Activated naive CD4-positive, alpha-beta T cell treated with anti-CD3 and anti-CD28 coated beads, Interleukin-2, amount 50 U/mL, for 72 hours (primary cell): ENCODE results near the gene SLC26A11. TPM values are rescaled to one million over a fixed set of nuclear protein-coding genes. Genes with fewer than 3 reads are reported as not detected.
A peak's percentile ranks its signal among the peaks of the same experiment; 100 is the strongest.
"Not testable (repeated sequence)": the region's sequence is repeated elsewhere in the genome, so short reads cannot be mapped to it uniquely, and the experiment has no call there.

Source experiments
- ATAC-seq, 2 donors: fragments of 150-1000 bp; cut with Tn5 transposase; 2 replicates each; pipeline ENCODE4 v1.10.0; 2021; ENCODE audit warnings: mild to moderate bottlenecking in 2 of 2, moderate library complexity in 2 of 2
- DNase-seq, 2 donors: peaks; one replicate each; pipeline ENCODE4 v3.0.0; 2021 to 2022; ENCODE audit warnings: low spot score in 2 of 2
- H3K27ac Mint-ChIP-seq, 2 donors: one replicate each; pipeline ENCODE4 v1.8.0; 2022; ENCODE audit warnings: mild to moderate bottlenecking in 2 of 2, mixed read lengths in 2 of 2
- H3K36me3 Mint-ChIP-seq, 2 donors: one replicate each; pipeline ENCODE4 v1.8.0; 2022; ENCODE audit warnings: mixed read lengths in 2 of 2
- H3K9me3 Mint-ChIP-seq, 2 donors: one replicate each; pipeline ENCODE4 v1.8.0; 2022; ENCODE audit warnings: mixed read lengths in 2 of 2
- total RNA-seq, 2 donors: library from RNA; stranded (reverse); gene quantifications; one replicate each; pipeline ENCODE4 v1.2.3, GENCODE V29; 2022

SLC26A11 gene
- total RNA-seq, 2 donors from 2014 or later: 7.5 to 13.1 TPM

- H3K9me3 Mint-ChIP-seq: no peaks in the 10 kb centered on the region
- ATAC-seq: no peak
- no peak for DNase-seq
- no peak overlapping the region for H3K27ac Mint-ChIP-seq
- H3K36me3 Mint-ChIP-seq: peaks cover 5 to 27% of the 10 kb centered on the region in 2 donors
These were observed 54.7 kb downstream of the SLC26A11 start for GRCh38 chr17:80274871-80275449.

- not testable (repeated sequence) for DNase-seq, H3K9me3 Mint-ChIP-seq, ATAC-seq
- Mint-ChIP-seq H3K27ac (peak overlapping the region in 1 of 2 donors; percentile 44), H3K36me3 (peaks cover 5 to 27% of the 10 kb centered on the region in 2 donors)
These were observed 55.6 kb downstream of the SLC26A11 start for GRCh38 chr17:80275857-80276256.

- no peak for DNase-seq
- ATAC-seq: no peak
- Mint-ChIP-seq H3K36me3 (peaks cover 5 to 22% of the 10 kb centered on the region in 2 donors), H3K27ac (peak overlapping the region; percentile 48 to 60), H3K9me3 (no peaks in the 10 kb centered on the region)
These were observed 57.8 kb downstream of the SLC26A11 start for GRCh38 chr17:80277751-80278671.

- Mint-ChIP-seq H3K36me3 (peaks cover 0 to 18% of the 10 kb centered on the region in 2 donors), H3K9me3 (no peaks in the 10 kb centered on the region), H3K27ac (peak overlapping the region in 1 of 2 donors; percentile 9)
- DNase-seq (no peak), ATAC-seq (no peak)
These were observed 59.7 kb downstream of the SLC26A11 start for GRCh38 chr17:80279895-80280294.

GRCh38 chr17:80281516-80281915 is 61.3 kb downstream of the SLC26A11 start:
- no peak for DNase-seq
- no peak overlapping the region for H3K27ac Mint-ChIP-seq
- ATAC-seq: no peak
- no peaks in the 10 kb centered on the region for H3K9me3 Mint-ChIP-seq
- H3K36me3 Mint-ChIP-seq: peaks cover 0 to 13% of the 10 kb centered on the region in 2 donors

- ATAC-seq: no peak
- no peaks in the 10 kb centered on the region for H3K9me3 Mint-ChIP-seq
- DNase-seq: no peak
- peaks cover 8 to 21% of the 10 kb centered on the region in 2 donors for H3K36me3 Mint-ChIP-seq
- H3K27ac Mint-ChIP-seq: peak overlapping the region in 1 of 2 donors; percentile 50
These were observed 63.1 kb downstream of the SLC26A11 start for GRCh38 chr17:80283116-80283852.

- H3K36me3 Mint-ChIP-seq: peaks cover 8 to 26% of the 10 kb centered on the region in 2 donors
- no peaks in the 10 kb centered on the region for H3K9me3 Mint-ChIP-seq
- ATAC-seq (peak; percentile 20 to 43), DNase-seq (no peak)
- peak overlapping the region in 1 of 2 donors; percentile 74 for H3K27ac Mint-ChIP-seq
These were observed 64.4 kb downstream of the SLC26A11 start for GRCh38 chr17:80284631-80285030.

GRCh38 chr17:80285237-80285920 is 65.2 kb downstream of the SLC26A11 start:
- DNase-seq: no peak
- Mint-ChIP-seq H3K36me3 (peaks cover 13 to 29% of the 10 kb centered on the region in 2 donors), H3K27ac (peak overlapping the region in 1 of 2 donors; percentile 65), H3K9me3 (no peaks in the 10 kb centered on the region)
- no peak for ATAC-seq

- Mint-ChIP-seq H3K27ac (peak overlapping the region in 1 of 2 donors; percentile 54), H3K36me3 (peaks cover 20 to 35% of the 10 kb centered on the region in 2 donors), H3K9me3 (no peaks in the 10 kb centered on the region)
- DNase-seq (no peak), ATAC-seq (no peak)
These were observed 66.4 kb downstream of the SLC26A11 start for GRCh38 chr17:80286638-80286960.

GRCh38 chr17:80287038-80287437 is 66.8 kb downstream of the SLC26A11 start:
- peak overlapping the region; percentile 54 to 60 for H3K27ac Mint-ChIP-seq
- no peak for ATAC-seq
- peaks cover 22 to 36% of the 10 kb centered on the region in 2 donors for H3K36me3 Mint-ChIP-seq

GRCh38 chr17:80287806-80288567 is 67.8 kb downstream of the SLC26A11 start:
- no peak for DNase-seq
- peaks cover 22 to 36% of the 10 kb centered on the region in 2 donors for H3K36me3 Mint-ChIP-seq
- H3K27ac Mint-ChIP-seq: peak overlapping the region; percentile 70 to 91
- ATAC-seq: no peak
- H3K9me3 Mint-ChIP-seq: no peaks in the 10 kb centered on the region

More at GRCh38 chr17:80287038-80287437, 66.8 kb downstream of the SLC26A11 start:
- no peak for DNase-seq
- H3K9me3 Mint-ChIP-seq: no peaks in the 10 kb centered on the region

GRCh38 chr17:80289616-80290015 is 69.4 kb downstream of the SLC26A11 start:
- DNase-seq (no peak), ATAC-seq (no peak)
- H3K36me3 Mint-ChIP-seq: peaks cover 22 to 33% of the 10 kb centered on the region in 2 donors
- peak overlapping the region; percentile 31 to 70 for H3K27ac Mint-ChIP-seq
- no peaks in the 10 kb centered on the region for H3K9me3 Mint-ChIP-seq

GRCh38 chr17:80290156-80290555 is 69.9 kb downstream of the SLC26A11 start:
- H3K9me3 Mint-ChIP-seq: no peaks in the 10 kb centered on the region
- ATAC-seq (no peak), DNase-seq (no peak)
- H3K36me3 Mint-ChIP-seq: peaks cover 22 to 30% of the 10 kb centered on the region in 2 donors
- H3K27ac Mint-ChIP-seq: peak overlapping the region in 1 of 2 donors; percentile 36

- ATAC-seq: no peak
- Mint-ChIP-seq H3K9me3 (no peaks in the 10 kb centered on the region), H3K36me3 (peaks cover 22 to 37% of the 10 kb centered on the region in 2 donors), H3K27ac (peak overlapping the region in 1 of 2 donors; percentile 55)
- no peak for DNase-seq
These were observed 71.0 kb downstream of the SLC26A11 start for GRCh38 chr17:80291260-80291659.

- Mint-ChIP-seq H3K27ac (peak overlapping the region in 1 of 2 donors; percentile 11), H3K9me3 (no peaks in the 10 kb centered on the region), H3K36me3 (peaks cover 22 to 42% of the 10 kb centered on the region in 2 donors)
- no peak for ATAC-seq
- no peak for DNase-seq
These were observed 71.7 kb downstream of the SLC26A11 start for GRCh38 chr17:80291691-80292487.
